ENCODE data around the gene DCP2.

DNA sequence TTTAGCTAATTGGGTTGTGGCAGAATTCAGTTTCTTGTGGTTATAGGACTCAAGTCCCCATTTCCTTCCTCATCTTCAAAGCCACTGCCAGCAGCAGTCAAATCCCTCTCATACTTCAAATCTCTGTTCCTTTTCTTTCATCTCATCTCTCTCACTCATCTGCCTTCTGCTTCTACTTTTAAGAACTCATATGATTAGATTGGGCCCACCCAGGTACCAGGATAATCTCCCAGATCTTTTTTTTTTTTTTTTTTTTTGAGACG lies 46.6 kb upstream of the DCP2 start:
- TF ChIP-seq, protein P1, sequence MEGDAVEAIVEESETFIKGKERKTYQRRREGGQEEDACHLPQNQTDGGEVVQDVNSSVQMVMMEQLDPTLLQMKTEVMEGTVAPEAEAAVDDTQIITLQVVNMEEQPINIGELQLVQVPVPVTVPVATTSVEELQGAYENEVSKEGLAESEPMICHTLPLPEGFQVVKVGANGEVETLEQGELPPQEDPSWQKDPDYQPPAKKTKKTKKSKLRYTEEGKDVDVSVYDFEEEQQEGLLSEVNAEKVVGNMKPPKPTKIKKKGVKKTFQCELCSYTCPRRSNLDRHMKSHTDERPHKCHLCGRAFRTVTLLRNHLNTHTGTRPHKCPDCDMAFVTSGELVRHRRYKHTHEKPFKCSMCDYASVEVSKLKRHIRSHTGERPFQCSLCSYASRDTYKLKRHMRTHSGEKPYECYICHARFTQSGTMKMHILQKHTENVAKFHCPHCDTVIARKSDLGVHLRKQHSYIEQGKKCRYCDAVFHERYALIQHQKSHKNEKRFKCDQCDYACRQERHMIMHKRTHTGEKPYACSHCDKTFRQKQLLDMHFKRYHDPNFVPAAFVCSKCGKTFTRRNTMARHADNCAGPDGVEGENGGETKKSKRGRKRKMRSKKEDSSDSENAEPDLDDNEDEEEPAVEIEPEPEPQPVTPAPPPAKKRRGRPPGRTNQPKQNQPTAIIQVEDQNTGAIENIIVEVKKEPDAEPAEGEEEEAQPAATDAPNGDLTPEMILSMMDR (IDR thresholded peaks at IDR 0.05): no peak
- no peak for TF ChIP-seq POLR2A (IDR thresholded peaks at IDR 0.05)

Data from Peyer's patch (tissue), 4 donors.